NCI-H1436 (cell line): Measurements from ENCODE around the gene GINS1.

Experiments used
- DNase-seq: peaks from one replicate; lab custom pipeline; 2025; lab: John Stamatoyannopoulos, UW

Gene GINS1

DNA sequence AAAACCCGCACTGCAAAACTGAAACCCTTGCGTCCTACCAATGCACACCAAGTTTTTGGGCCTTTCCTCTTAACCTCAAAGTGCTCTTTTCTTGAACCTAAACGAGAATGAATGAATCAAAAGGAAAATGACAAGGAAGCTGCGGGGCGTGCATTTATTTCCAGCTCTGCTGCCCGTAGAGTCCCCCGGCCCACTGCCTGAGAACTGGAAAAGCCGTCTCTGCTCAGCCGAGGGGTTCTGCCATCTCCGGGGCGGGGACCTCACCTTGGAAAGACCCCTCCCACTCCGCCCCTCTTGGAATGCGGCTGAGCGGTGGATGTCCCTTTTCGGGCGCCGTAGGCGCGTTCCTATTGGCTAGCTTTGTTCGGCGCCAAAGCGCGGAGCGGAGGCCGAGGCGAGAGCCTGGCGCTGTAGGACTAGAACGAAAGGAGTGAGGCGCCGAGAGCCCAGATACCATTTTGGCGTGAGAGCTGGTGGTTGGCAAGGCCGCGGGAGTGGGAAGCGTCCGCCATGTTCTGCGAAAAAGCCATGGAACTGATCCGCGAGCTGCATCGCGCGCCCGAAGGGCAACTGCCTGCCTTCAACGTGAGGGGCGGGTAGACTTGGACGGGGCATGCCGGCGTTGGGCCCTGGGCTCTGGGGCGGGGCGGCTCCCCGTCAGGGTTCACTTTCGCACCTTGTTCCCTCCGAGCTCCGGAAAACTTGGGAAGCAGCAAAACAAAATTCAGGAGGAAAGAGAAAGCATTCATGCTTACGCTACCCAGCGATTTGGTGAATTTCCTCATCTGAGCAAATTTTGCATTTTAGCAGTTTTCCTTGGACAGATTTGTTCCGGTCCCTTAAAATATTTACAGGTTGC, at the start of gene GINS1:
GINS1 (plus strand) TSS at position 363 of the 859 bp plus-strand sequence; CDS start at position 511, 148 bp downstream.
- peak; percentile 89 for DNase-seq

DNA sequence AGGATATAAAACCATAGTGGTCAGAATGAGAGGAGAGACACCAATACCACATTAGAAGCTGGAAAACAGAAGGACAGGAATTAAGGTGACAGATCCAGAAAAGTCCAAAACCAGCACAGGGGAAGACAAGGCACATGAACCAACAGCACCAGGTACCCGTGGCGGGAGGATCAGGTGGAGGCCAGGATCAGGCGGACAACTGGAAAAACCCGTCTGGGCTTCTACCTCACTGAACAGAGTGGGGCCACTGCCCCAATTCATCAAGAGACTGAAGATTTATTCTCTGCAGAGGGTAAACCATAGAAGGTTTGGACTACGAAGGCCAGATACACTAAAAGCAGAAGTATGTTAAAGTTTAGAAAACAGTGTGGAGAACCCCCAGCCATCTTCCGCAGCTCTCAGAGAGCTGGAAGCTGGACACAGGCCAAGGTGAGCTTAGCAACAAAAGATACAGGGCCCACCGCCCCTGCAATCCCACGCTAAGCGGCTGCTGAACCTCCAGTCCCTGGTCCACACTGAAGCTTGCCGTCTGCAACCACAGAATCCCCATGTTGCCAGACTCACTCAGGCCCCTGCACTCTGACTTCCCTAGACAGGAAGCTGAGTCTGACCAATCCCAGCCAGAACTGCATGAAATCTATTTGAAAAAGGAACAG, 46.7 kb upstream of the GINS1 start:
- DNase-seq: no peak

DNA sequence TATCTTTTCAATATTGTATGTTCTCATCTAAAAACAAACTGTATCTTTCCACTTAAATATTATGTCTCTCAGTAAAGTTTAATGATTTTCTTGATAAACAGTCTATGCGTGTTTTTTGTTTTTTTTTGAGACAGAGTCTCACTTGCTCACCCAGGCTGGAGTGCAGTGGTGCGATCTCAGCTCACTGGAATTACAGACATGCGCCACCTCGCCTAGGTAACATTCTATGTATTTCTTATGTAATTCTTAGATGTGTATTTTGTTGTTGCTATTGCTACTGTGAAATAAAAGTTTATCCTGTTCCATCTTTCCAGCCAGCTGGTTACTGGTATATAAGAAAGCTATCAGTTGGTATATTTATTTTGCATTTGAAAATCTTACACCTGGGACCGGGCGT, 46.2 kb upstream of the GINS1 start:
- DNase-seq: no peak

DNA sequence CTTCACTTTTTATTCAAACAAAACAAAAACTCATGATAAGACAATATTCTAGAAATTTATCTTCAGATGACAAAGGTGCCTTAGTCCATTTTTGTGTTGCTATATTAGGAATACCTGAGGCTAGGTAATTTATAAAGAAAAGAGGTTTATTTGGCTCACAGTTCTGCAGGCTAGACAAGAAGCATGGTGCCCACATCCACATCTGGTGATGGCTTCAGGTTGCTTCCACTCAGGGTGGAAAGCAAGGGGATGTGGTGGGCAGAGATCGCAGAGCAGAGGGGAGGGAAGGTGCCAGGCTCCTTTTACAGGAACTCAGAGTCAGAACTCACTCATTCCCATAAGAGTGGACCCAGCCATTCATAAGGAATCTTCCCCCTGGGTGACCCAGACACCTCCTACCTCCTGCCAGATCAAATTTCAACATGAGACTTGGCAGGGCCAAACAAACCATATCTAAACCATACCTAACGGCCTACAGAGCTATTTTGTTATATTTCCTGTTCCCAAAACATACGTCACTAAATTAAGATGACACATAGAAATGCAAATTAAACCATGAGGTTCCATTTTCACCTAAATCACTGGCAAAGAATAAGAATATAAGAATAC, 43.2 kb upstream of the GINS1 start:
- DNase-seq: no peak

DNA sequence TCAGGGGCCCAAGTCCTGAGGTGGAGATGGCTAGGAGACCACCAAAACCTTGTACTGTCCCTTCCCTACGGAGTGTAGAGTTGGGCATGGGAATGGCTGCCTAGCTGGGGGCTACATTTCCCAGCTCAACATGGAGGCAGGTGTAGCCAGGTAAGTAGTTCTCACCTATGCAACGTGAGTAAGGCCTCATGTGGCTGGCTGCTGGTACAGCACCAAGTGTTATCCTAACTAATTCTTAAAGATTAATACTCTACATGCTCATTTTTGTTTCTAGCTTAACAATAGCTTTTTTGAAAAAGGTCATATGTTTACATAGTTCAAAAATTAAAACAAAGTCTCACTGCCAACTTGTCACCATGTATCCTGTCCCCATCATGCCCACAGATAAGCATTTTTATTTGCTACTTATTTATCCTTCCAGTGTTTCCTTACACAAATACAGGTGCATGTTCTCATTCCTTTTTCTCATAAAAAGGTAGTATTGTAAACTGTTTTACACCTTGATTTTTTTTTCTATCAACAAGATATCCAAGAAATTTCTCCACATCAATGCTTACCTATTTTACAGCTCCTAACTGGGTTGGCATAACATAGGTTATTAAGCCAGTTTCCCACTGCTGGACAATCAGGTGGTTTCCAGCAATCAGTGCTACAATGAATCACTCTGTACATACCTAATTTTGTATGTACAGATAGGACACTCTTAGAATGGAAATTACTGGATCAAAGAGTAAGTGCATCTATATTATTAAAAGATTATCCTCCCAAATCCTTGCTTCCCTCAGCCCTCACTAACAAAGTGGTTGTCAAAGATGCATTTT, 42.4 kb upstream of the GINS1 start:
- no peak for DNase-seq

DNA sequence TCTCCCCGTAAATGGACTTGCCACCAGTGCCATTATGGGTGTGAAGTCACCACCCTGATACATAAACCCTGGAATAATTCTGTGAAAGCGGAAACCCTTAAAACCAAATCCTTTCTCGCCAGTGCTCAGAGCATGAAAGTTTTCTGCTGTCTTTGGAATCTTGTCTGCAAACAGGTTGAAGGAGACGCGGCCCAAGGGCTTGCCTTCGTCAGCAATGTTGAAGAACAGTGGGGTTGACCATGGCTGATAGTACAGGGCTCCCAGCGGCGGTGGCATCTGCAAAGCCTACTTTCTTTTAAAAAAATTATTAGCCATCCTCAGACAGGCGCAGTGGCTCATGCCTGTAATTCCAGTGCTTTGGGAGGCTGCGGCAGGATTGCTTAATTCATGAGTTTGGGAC, 38.9 kb upstream of the GINS1 start:
- no peak for DNase-seq

DNA sequence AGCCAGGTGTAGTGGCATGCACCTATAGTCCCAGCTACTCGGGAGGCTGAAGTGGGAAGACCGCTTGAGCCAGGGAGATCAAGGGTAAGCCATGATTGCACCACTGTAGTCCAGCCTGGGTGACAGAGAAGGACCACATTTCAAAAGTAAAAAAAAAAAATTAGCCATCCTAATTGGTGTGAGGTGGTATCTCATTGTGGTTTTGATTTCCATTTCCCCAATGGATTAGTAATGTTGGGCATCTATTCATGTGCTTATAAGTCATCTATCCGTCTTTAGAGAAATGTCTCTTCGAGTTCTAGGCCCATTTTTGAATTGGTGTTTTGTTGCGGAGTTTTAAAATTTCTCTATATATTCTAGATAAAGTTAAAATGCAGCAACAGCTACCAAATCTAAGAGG, 38.5 kb upstream of the GINS1 start:
- no peak for DNase-seq

DNA sequence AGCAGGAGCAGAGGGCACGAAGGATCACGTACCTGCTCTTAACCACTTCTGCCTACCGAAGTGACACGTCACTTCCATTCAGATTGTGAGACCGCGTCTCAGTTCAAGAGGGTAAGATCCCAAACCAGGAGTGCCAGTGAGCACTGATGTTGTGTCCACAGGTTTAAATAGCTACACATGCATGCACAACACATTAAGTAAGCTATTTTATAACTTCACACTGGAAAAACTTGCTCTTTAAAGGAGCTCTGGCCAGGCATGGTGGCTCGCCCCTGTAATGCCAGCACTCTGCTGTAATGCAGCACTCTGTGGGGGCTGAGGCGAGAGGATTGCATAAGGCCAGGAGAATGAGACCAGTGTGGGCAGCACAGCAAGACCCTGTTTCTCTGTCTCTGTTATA, 37.9 kb upstream of the GINS1 start:
- DNase-seq: no peak

DNA sequence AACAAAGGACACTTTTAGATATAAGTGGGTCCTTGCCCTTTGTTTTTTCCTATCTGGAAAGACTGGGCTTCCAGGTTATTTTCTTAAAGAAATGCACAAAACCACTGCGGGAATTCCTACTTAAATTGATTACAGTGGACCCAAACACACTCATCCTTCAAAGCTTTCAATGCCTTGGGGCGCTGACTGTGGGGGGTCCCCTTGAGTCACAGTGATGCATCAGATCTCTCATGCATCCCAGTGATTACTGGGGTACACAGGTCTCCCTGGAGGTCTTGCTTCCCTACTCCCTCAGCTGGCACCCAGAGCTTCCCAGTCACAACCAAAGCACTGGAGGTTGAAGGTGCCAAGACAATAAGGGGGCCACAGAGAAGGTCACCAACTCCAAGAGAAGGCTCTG, 37.5 kb upstream of the GINS1 start:
- DNase-seq: no peak

DNA sequence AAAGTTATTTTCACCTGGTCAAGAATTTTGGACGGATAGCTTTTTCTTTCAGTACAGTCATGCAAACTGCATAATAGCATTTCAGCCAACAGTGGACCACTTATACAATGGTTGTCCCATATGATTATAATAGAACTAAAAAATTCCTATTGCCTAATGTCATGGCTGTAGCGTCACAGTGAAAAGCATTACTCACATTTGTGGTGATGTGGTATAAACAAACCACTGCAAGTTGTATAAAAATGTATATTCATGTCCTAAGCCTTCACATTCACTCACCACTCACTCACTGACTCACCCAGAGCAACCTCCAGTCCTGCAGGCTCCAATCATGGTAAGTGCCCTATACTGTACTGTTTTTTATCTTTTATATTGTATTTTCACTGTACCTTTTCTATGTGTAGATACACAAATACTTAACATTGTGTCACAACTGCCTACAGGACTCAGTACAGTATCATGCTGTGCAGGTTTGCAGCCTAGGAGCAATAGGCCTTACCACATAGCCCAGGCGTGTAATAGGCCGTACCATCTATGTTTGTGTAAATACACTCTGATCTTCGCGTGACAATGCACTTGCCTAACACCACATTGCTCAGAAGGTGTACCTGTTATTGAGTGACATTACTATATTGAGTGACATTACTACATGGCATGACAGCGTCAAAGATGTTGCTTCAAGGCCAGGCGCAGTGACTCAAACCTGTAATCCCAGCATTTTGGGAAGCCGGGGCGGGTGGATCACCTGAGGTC, 34.7 kb upstream of the GINS1 start:
- no peak for DNase-seq

DNA sequence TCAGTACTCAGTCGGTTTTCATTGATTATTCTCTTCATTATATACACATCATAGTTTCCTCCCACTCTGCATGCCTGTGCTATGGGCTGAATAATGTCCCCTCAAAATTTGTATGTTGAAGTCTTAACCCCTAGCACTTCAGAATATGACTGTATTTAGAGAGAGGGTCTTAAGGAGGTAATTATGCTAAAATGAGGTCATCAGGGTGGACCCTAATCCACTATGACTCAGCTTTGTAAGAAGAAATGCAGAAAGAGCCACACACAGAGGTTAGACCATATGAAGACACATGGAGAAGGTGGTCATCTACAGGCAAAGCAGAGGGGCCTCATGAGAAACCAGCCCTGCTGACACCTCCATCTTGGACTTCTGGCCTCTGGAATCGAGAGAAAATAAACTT, 32.6 kb upstream of the GINS1 start:
- no peak for DNase-seq

DNA sequence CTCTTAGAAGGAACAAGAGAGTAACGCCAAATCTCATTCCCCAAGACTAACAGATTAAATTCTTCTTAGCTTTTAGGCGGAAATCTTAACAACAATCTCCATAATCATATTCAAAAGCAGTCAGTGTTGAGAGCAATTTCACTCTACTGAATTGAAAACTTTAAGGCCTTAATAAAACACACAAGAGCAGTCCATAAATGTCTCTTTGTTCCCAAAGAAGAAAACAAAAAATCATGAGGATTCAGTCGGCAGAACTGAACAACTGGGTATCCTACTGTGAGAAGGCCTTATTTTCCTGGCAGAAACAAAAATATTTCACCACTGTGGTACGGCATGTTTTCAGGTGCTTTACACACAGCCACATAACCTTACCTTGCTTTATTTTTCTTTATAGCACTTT, 31.2 kb upstream of the GINS1 start:
- DNase-seq: no peak

DNA sequence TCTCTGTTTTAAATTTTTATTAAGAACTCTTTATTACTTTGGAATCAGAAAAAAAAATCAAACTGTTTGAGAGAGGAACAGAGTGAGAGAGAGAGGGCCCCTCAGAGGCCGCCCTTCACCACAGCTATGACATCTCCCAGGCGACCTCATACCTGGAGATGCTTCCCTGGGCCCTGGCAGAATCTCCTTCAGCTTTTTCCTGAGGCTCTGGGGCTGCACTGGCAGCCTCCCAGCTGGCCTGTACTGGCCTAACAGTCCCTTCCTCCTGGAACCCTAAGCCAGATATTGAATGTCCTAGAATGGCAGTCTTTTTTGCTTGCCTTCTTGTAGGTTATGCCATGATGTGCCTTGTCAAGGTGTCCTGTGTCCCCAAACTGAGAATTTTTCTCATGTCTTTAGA, 30.6 kb upstream of the GINS1 start:
- DNase-seq: no peak

DNA sequence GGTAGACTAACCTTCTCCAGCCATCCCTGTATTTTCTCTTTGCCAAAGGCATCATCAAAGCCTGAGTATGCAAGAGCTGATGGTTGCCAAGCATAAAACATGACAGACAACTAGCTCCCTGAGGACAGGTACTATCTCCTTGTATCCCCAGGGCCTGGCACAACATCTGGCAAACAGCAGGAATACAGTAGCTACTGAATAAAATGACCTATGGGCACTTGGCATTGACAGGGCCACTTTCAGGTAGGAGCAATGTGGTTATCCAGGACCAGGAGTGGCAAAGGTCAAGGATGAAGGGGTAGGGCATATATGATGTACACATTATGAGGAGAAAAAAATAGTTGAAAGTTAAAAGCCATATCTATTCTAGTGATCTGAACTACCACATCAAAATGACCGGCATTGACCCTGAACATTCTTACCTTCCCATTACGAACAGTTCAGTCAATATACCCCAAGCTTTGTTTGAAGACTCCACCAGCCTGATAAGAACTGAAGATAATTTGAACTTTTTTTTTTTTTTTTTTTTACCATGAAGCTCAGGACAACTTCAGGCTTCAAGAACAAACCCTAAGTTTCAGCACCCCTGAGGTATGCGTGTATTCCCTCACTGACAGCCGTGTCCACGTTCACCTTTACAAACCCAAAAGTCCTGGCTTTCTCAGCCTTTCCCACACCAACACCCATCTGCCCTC, 29.1 kb upstream of the GINS1 start:
- DNase-seq: no peak

DNA sequence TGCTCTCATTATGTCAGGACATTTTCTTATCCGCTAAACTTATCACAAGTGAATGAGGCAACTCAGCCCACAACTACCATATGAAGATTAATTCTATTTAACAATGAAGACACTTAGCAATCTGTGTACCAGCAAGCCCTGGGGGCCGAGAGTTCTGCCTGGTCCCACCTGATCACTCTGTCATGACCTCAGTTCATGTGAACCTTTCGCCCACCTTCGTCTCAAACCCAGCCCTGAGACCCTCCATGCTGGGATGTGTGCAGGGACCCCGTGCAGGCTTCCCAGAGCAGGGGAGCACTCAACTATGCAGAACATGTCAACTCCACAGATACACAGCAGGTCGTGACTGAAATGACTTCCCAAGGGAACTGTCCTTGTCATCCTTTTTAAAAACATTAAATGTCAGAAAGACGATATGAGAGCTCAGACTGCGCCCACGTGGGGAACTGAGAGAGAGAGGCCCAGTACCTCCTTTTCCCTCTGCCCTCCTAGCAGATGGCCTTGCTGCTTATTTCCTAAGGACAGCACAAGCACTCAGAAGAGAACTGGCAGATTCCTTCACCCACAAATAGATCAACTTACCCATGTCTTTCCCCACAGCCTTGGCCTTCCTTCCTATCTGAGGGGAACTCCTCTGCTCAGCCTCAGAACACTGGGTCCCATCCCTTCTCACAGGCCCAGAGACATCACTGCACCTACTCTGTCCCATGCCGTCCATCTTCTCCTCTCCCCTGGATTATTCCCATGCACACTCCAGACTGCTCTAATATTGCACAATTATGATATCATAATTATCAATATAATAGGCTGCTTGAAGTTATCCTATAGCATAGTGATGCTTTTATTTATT, 28.4 kb upstream of the GINS1 start:
- DNase-seq: no peak

DNA sequence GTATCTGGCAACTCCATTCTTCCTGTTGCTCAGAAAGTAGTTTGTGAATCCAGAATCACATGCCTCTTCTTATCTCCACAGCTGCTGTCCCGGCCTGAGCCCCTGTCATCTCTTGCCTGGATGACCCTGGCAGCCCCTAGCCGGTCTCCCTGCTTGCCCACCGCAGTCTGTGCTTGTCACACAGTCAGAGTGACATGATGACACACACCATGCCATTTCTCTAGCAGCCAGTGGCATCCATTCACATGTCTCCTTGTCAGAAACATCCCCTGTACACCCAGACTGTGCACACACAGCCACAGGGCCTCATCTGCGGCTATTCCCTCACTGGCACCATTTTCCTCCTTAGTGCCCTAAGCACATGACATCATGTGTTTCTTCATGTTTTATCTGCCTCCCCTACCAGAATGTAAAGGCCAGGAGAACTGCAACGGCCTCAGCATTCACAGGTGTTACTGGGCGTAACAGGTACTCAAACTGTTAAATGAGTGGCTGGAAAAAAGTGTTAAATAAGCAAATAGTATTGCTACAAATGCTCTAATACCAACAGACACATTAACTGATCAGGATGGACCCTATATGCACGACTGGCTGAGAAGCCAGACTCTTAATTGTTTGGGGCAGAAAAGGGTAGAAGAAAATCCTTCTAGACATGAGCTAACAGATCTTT, 26.4 kb upstream of the GINS1 start:
- DNase-seq: no peak

DNA sequence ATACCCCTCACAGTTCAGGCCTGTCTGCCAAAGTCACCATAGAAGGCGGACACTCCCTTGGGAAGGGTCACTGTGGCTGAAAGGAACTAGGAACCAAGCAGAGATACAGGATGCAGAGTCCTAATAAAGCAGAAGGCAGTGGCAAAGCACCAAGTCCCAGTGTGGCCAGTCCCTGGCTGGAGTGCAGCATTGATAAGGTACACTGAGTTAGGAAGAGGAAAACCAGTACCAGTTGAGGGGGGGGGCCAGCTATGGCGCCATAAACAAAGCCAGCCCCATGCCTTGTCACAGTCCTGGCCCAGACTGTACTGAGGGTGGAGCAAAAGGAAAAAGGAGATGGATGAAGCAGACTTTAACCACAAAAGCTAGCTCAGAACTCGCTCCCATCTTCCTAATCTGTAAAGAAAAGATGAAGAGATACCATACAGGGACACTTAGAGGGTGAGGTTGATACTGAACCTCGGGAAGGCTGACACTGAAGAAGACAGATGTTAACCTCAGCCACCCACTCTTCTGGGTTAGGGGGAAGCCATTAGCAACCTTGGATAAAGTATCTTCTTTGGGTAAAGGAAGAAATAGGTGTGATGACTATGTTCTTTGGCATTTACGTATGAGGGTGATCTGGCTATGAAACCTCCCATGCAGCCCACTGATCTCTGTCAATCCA, 24.6 kb upstream of the GINS1 start:
- DNase-seq: no peak

DNA sequence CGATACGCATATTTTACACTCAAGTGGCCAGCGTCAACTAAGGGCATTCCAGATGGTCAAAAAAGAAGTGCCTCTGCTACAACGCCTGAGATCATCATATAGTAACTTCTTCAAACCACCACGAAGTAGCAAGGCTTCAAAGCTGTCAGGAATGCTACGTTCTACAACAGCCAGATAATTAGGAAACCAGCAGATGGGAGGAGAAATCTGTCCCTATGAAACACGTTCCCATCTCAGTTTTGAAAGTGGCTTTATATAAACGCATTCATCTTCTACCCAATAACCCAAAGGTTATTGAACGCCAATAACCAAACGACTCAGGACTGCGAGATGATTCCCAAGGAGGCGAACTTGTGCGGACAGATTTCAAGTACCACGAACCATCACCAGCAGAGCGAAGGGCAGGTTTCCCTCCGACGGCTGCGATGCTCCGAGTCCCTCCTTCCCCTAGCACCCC, 18.0 kb upstream of the GINS1 start:
- no peak for DNase-seq
